Natural killer cell (primary cell): ENCODE measurements around the gene DUSP9. TPM values are rescaled to one million over a fixed set of nuclear protein-coding genes. Genes with fewer than 3 reads are reported as not detected.

Experiments used
- ATAC-seq, 3 donors: fragments of 150-1000 bp in 2 of 3; fragments of 200-7000 bp in 1 of 3; cut with Tn5 transposase; 1 replicate in 1 of 3; 2 replicates in 2 of 3; pipeline ENCODE4 v1.10.0; 2021; ENCODE audit warnings: mild to moderate bottlenecking in 2 of 3, moderate library complexity in 2 of 3
- DNase-seq, 2 donors: peaks; one replicate each; pipeline versions ENCODE4 v3.0.0 to v3.0.0-alpha.2; 2013 to 2021; ENCODE audit warnings: mixed read lengths in 1 of 2
- H3K27ac ChIP-seq: one replicate; pipeline ENCODE4 v1.5.1; 2013; ENCODE audit warnings: mild to moderate bottlenecking, low read length
- H3K27me3 ChIP-seq: one replicate; pipeline ENCODE4 v1.6.1; 2013; ENCODE audit warnings: low read length; ENCODE audit not compliant: control insufficient read depth, insufficient read depth
- H3K36me3 ChIP-seq: one replicate; pipeline ENCODE4 v1.6.1; 2013; ENCODE audit warnings: low read length; ENCODE audit not compliant: control insufficient read depth, insufficient read depth
- H3K4me1 ChIP-seq: one replicate; pipeline ENCODE4 v1.6.1; 2013; ENCODE audit warnings: low read length; ENCODE audit not compliant: control insufficient read depth, insufficient read depth
- H3K4me3 ChIP-seq: one replicate; pipeline ENCODE4 v1.5.1; 2013; ENCODE audit warnings: low read length
- H3K9me3 ChIP-seq: one replicate; pipeline ENCODE4 v1.6.1; 2013; ENCODE audit warnings: low read length; ENCODE audit not compliant: control insufficient read depth, insufficient read depth
- H3K27ac Mint-ChIP-seq, 2 donors: one replicate each; pipeline ENCODE4 v1.8.0; 2022; ENCODE audit warnings: mild to moderate bottlenecking in 2 of 2, mixed read lengths in 2 of 2, moderate library complexity in 1 of 2
- H3K27me3 Mint-ChIP-seq, 2 donors: one replicate each; pipeline ENCODE4 v1.8.0; 2022; ENCODE audit warnings: low read depth in 2 of 2, mixed read lengths in 2 of 2
- H3K36me3 Mint-ChIP-seq: one replicate; pipeline ENCODE4 v1.8.0; 2022; ENCODE audit warnings: mixed read lengths
- H3K4me1 Mint-ChIP-seq, 2 donors: one replicate each; pipeline ENCODE4 v1.8.0; 2022; ENCODE audit warnings: mixed read lengths in 2 of 2
- H3K4me3 Mint-ChIP-seq: one replicate; pipeline ENCODE4 v1.8.0; 2022; ENCODE audit warnings: mild to moderate bottlenecking, moderate library complexity, mixed read lengths
- H3K9me3 Mint-ChIP-seq, 2 donors: one replicate each; pipeline ENCODE4 v1.8.0; 2022; ENCODE audit warnings: mixed read lengths in 2 of 2
- WGBS: methylation state at CpG from one replicate; pipeline ENCODE4 v1.1.7; 2013; ENCODE audit warnings: missing lambda C conversion rate; ENCODE audit not compliant: insufficient coverage; 5-methylcytosine and 5-hydroxymethylcytosine counted together
- intact Hi-C: fragments of 100-400 bp; cut with micrococcal nuclease; formaldehyde crosslinking; loops from one replicate; pipeline ENCODE4 v1.14.2; 2022
- total RNA-seq, 4 donors: library from RNA; stranded (reverse); fragments of 120-200 nt in 1 of 4; gene quantifications; one replicate each; pipeline versions ENCODE4 v1.2.3 to v1.2.4, GENCODE V29; 2013 to 2022
- TF ChIP-seq, protein P1 (sequence below): fragments of 200-600 bp; IDR thresholded peaks from one replicate; pipeline ENCODE4 v1.8.0; 2022; ENCODE audit warnings: antibody characterized with exemption

Gene DUSP9
- total RNA-seq, 3 donors from 2014 or later (not counting 1 experiment from before 2014, with no cell fraction given), result not detected

DNA sequence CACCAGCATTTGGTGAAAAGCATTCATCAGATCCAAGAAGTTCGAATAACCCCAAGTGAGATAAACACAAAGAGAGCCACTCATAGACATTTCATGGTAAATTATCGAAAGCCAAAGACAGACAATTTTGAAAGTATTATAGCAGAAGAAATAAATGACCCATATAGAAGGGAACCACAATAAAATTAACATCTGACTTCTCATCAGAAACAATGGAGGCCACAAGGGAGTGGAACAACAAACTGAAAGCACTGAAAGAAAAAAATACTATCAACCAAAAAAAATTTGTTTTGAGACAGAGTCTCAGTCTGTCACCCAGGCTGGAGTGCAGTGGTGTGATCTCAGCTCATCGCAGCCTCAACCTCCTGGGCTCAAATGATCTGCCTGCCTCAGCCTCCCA lies 12.3 kb downstream of the DUSP9 start:
- Mint-ChIP-seq H3K27ac (no peak overlapping the region), H3K9me3 (no peaks in the 10 kb centered on the region), H3K4me1 (no peaks in the 10 kb centered on the region), H3K27me3 (peaks cover 18 to 34% of the 10 kb centered on the region in 2 donors), H3K4me3 (no peak overlapping the region), H3K36me3 (no peaks in the 10 kb centered on the region)
- no peaks in the 10 kb centered on the region for H3K9me3 ChIP-seq
- intact Hi-C loops, result no loop called here
- no peaks in the 10 kb centered on the region for H3K36me3 ChIP-seq
- ATAC-seq (no peak), DNase-seq (no peak)
- no peak overlapping the region for H3K27ac ChIP-seq
- no peak overlapping the region for H3K4me3 ChIP-seq
- TF ChIP-seq, protein P1, sequence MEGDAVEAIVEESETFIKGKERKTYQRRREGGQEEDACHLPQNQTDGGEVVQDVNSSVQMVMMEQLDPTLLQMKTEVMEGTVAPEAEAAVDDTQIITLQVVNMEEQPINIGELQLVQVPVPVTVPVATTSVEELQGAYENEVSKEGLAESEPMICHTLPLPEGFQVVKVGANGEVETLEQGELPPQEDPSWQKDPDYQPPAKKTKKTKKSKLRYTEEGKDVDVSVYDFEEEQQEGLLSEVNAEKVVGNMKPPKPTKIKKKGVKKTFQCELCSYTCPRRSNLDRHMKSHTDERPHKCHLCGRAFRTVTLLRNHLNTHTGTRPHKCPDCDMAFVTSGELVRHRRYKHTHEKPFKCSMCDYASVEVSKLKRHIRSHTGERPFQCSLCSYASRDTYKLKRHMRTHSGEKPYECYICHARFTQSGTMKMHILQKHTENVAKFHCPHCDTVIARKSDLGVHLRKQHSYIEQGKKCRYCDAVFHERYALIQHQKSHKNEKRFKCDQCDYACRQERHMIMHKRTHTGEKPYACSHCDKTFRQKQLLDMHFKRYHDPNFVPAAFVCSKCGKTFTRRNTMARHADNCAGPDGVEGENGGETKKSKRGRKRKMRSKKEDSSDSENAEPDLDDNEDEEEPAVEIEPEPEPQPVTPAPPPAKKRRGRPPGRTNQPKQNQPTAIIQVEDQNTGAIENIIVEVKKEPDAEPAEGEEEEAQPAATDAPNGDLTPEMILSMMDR, result no peak
- H3K27me3 ChIP-seq, result no peaks in the 10 kb centered on the region
- 92% methylated on average over 1 of the region's 3 CpGs for WGBS
- peaks cover 6% of the 10 kb centered on the region for H3K4me1 ChIP-seq

DNA sequence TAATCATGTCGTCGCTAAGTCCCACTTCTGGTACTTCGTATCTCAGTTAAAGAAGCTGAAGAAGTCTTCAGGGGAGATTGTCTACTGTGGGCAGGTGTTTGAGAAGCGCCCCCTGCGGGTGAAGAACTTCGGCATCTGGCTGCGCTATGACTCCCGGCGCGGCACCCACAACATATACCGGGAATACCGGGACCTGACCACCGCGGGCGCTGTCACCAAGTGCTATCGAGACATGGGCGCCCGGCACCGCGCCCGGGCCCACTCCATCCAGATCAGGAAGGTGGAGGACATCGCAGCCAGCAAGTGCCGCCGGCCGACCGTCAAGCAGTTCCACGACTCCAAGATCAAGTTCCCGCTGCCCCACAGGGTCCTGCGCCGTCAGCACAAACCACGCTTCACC lies 15.3 kb downstream of the DUSP9 start:
- Histone ChIP-seq H3K27me3 (no peaks in the 10 kb centered on the region), H3K9me3 (no peaks in the 10 kb centered on the region), H3K4me3 (no peak overlapping the region), H3K4me1 (peaks cover 6% of the 10 kb centered on the region), H3K36me3 (no peaks in the 10 kb centered on the region), H3K27ac (no peak overlapping the region)
- Mint-ChIP-seq H3K36me3 (no peaks in the 10 kb centered on the region), H3K27ac (no peak overlapping the region), H3K9me3 (no peaks in the 10 kb centered on the region), H3K4me3 (no peak overlapping the region), H3K4me1 (no peaks in the 10 kb centered on the region), H3K27me3 (peaks cover 21 to 35% of the 10 kb centered on the region in 2 donors)
- intact Hi-C loops, result loop anchor here (5.0 kb wide), 1 partner anchor 50 kb away; no protein-coding TSS in a partner anchor
- no peak for ATAC-seq
- WGBS, result 1% methylated on average over 28 of the region's 31 CpGs
- peak; percentile 39 to 78 for DNase-seq
- TF ChIP-seq, protein P1, result no peak

DNA sequence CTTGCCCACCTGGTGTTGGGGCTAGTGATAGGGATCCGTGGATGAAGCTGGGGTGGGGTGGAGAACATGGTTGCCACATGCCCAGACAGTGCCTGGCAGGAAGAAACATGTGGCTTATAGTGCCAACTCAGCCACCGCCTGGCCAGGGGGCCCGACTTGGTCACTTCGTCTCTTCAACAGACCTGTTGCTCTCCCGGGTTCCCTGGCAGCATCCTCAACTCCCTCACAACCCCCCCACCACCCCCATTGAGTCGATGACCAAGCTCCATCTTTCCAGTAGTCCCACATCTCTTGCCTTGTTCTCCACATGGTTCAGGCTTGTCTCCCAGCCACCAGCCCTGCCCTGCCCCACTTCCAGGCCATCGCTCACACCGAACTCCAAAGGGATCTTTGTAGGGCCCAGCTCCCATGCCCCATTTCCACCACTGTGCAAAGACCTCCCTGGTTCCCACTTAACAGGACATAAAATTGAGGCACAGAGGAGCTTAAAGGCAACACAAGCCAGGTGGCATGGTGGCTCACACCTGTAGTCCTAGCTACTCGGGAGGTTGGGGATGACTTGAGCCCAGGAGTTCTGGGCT lies 18.8 kb downstream of the DUSP9 start:
- TF ChIP-seq, protein P1, result no peak
- Histone ChIP-seq H3K27me3 (no peaks in the 10 kb centered on the region), H3K36me3 (no peaks in the 10 kb centered on the region), H3K9me3 (no peaks in the 10 kb centered on the region), H3K27ac (no peak overlapping the region), H3K4me1 (peaks cover 14% of the 10 kb centered on the region), H3K4me3 (no peak overlapping the region)
- DNase-seq (no peak), ATAC-seq (no peak)
- H3K4me1 Mint-ChIP-seq, result peaks cover 7 to 9% of the 10 kb centered on the region in 2 donors
- no peaks in the 10 kb centered on the region for H3K9me3 Mint-ChIP-seq
- intact Hi-C loops, result loop anchor here (5.0 kb wide), 2 partner anchors 129 to 724 kb away; no protein-coding TSS in a partner anchor
- peaks cover 16 to 33% of the 10 kb centered on the region in 2 donors for H3K27me3 Mint-ChIP-seq
- H3K27ac Mint-ChIP-seq, result no peak overlapping the region
- no peak overlapping the region for H3K4me3 Mint-ChIP-seq
- 89% methylated on average over 8 of the region's 9 CpGs for WGBS
- H3K36me3 Mint-ChIP-seq, result no peaks in the 10 kb centered on the region
